ENCODE measurements around the gene ERBIN. TPM values are rescaled to one million over a fixed set of nuclear protein-coding genes. Genes with fewer than 3 reads are reported as not detected.

The ERBIN gene
- polyA plus RNA-seq, 4 donors = 17.5 to 177 (median 40.3) TPM

DNA sequence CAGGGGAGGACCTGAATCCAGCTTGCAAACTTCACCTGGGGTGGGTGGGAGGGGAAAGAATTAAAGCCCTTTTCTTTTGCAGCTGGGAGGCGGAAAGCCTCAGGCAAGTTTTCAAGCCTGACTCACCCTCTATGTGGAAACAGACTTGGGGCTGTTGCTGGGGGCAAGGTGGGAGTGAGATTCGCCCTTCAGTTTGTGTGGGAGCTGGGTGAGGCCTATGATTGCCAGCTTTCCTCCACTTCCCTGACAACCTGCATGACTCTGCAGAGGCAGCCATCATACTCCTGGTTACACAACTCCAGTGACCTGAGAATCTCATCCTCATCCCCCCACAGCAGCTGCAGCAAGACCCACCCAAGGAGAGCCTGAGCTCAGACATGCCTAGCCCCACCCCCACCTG is 174.5 kb downstream of the ERBIN start:
- Histone ChIP-seq H3K4me3 (ENCODE audit: low read depth in 1 of 3, low read length in 3 of 3) (no peak overlapping the region), H3K36me3 (ENCODE audit: control insufficient read depth in 3 of 3, insufficient read depth in 2 of 3, low read depth in 1 of 3, low read length in 3 of 3) (no peaks in the 10 kb centered on the region), H3K4me1 (ENCODE audit: control insufficient read depth in 3 of 3, insufficient read depth in 2 of 3, low read depth in 1 of 3, low read length in 2 of 3) (no peaks in the 10 kb centered on the region), H3K27ac (ENCODE audit: low read depth in 1 of 3, low read length in 2 of 3) (no peak overlapping the region), H3K9me3 (ENCODE audit: control insufficient read depth in 2 of 2, insufficient read depth in 1 of 2, low read depth in 1 of 2, low read length in 1 of 2) (peaks cover 3 to 25% of the 10 kb centered on the region in 2 donors), H3K27me3 (ENCODE audit: control insufficient read depth in 3 of 3, insufficient read depth in 3 of 3, low read length in 3 of 3) (no peaks in the 10 kb centered on the region)
- DNase-seq (no peak), FAIRE-seq (no peak)
- WGBS, 3 donors = 98 to 100% (median 100%) methylated on average over 2 of the region's 2 CpGs

DNA sequence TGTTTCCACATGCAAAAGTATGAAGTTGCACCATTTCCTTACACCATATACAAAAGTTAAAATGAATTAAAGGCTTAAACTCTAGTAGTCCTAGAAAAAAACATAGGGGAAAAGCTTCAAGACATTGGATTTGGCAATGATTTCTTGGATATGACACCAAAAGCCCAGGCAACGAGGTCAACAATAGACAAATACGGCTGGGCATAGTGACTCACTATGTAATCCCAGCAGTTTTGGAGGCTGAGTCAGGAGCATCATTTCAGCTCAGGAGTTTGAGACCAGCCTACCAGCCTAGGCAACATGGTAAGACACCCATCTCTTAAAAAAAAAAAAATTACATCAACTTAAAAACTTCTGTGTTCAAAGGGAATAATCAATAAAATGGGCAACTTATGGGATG is 186.8 kb downstream of the ERBIN start:
- no peak for DNase-seq
- H3K27ac ChIP-seq (ENCODE audit: low read depth in 1 of 3, low read length in 2 of 3) = no peak overlapping the region
- no peaks in the 10 kb centered on the region for H3K36me3 ChIP-seq (ENCODE audit: control insufficient read depth in 3 of 3, insufficient read depth in 2 of 3, low read depth in 1 of 3, low read length in 3 of 3)
- FAIRE-seq = no peak
- H3K4me3 ChIP-seq (ENCODE audit: low read depth in 1 of 3, low read length in 3 of 3) = no peak overlapping the region
- H3K27me3 ChIP-seq (ENCODE audit: control insufficient read depth in 3 of 3, insufficient read depth in 3 of 3, low read length in 3 of 3) = no peaks in the 10 kb centered on the region
- peaks cover 0 to 9% of the 10 kb centered on the region in 2 donors for H3K9me3 ChIP-seq (ENCODE audit: control insufficient read depth in 2 of 2, insufficient read depth in 1 of 2, low read depth in 1 of 2, low read length in 1 of 2)
- no peaks in the 10 kb centered on the region for H3K4me1 ChIP-seq (ENCODE audit: control insufficient read depth in 3 of 3, insufficient read depth in 2 of 3, low read depth in 1 of 3, low read length in 2 of 3)
- WGBS, 3 donors = 83 to 90% (median 88%) methylated on average over 2 of the region's 2 CpGs

DNA sequence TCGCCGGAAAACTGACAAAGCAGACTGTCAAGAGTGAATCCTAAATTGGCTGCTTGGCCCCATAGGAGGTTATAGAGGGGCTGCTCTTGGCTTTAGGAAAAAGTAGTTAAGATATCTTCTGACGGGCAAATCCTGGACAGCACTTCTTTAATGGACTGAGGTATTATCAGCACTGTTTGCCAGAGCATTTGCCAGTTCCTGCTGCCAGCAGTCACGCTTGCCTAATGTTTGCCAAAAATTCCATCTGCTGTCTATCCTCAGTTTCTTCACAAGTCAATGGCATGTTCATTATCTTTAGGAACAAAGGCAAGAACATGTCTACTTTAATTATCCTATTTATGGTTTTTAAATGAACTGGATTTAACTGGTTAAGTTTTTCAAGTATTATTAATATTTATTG is 191.9 kb downstream of the ERBIN start:
- FAIRE-seq (no peak), DNase-seq (no peak)
- Histone ChIP-seq H3K9me3 (ENCODE audit: control insufficient read depth in 2 of 2, insufficient read depth in 1 of 2, low read depth in 1 of 2, low read length in 1 of 2) (peaks cover 0 to 6% of the 10 kb centered on the region in 2 donors), H3K4me3 (ENCODE audit: low read depth in 1 of 3, low read length in 3 of 3) (no peak overlapping the region), H3K36me3 (ENCODE audit: control insufficient read depth in 3 of 3, insufficient read depth in 2 of 3, low read depth in 1 of 3, low read length in 3 of 3) (no peaks in the 10 kb centered on the region), H3K4me1 (ENCODE audit: control insufficient read depth in 3 of 3, insufficient read depth in 2 of 3, low read depth in 1 of 3, low read length in 2 of 3) (no peaks in the 10 kb centered on the region), H3K27ac (ENCODE audit: low read depth in 1 of 3, low read length in 2 of 3) (no peak overlapping the region), H3K27me3 (ENCODE audit: control insufficient read depth in 3 of 3, insufficient read depth in 3 of 3, low read length in 3 of 3) (no peaks in the 10 kb centered on the region)
- 66 to 84% (median 73%) methylated on average over 4 of the region's 4 CpGs for WGBS, 3 donors

DNA sequence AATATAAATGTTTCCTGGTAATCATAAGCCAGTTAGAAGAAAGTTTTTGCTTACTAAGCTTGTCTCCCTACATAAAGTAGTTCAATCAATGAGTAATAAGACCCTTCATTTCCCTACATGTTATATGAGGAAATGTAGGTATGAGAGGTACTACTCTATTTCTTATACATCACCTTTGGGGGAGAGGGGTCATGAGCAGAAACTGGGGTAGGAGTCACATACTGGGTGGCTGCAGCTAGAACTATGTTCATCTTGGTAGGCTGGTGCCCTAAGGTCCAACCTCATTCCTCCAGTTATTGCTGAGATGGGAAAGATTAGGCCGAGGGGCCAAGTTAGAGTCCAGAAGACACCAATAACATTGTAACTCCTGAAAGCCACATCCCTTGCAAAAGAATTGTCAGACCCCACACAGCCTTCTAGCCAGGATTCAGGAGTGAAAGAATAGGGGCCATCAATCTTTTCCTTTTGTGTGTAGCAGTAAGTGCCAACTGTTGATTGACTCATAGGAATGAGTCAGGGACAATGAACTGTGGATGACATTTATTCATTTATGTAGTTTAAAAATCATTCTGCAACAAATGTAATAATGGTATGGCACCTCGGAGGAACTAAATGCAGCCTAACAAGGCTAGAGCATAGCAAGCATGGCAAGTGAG is 196.1 kb downstream of the ERBIN start:
- Histone ChIP-seq H3K27ac (ENCODE audit: low read depth in 1 of 3, low read length in 2 of 3) (no peak overlapping the region), H3K9me3 (ENCODE audit: control insufficient read depth in 2 of 2, insufficient read depth in 1 of 2, low read depth in 1 of 2, low read length in 1 of 2) (peaks cover 0 to 2% of the 10 kb centered on the region in 2 donors), H3K4me1 (ENCODE audit: control insufficient read depth in 3 of 3, insufficient read depth in 2 of 3, low read depth in 1 of 3, low read length in 2 of 3) (no peaks in the 10 kb centered on the region), H3K27me3 (ENCODE audit: control insufficient read depth in 3 of 3, insufficient read depth in 3 of 3, low read length in 3 of 3) (no peaks in the 10 kb centered on the region), H3K36me3 (ENCODE audit: control insufficient read depth in 3 of 3, insufficient read depth in 2 of 3, low read depth in 1 of 3, low read length in 3 of 3) (no peaks in the 10 kb centered on the region), H3K4me3 (ENCODE audit: low read depth in 1 of 3, low read length in 3 of 3) (no peak overlapping the region)
- FAIRE-seq = no peak
- 83 to 88% (median 85%) methylated on average over 2 of the region's 2 CpGs for WGBS, 3 donors
- no peak for DNase-seq

DNA sequence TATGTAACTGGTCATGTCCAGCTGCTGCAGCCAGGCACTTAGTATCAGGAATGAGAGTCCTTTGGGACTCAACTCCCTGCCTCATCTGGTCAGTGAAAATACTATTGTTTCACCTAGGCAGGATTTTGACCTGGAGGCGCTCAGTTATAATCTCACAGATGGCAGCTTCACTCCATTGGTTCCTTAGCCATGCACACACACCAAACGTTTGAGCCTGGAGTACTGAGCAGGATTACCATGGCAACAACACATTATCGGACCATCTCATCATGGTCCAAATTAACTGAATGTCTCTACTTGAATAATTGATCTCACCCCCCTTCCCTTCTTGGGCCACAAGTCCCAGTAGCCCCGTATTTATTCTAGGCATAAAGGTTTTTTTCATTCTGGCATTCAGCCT is 202.8 kb downstream of the ERBIN start:
- DNase-seq = no peak
- Histone ChIP-seq H3K4me1 (ENCODE audit: control insufficient read depth in 3 of 3, insufficient read depth in 2 of 3, low read depth in 1 of 3, low read length in 2 of 3) (no peaks in the 10 kb centered on the region), H3K27ac (ENCODE audit: low read depth in 1 of 3, low read length in 2 of 3) (no peak overlapping the region), H3K9me3 (ENCODE audit: control insufficient read depth in 2 of 2, insufficient read depth in 1 of 2, low read depth in 1 of 2, low read length in 1 of 2) (peaks cover 0 to 2% of the 10 kb centered on the region in 2 donors), H3K4me3 (ENCODE audit: low read depth in 1 of 3, low read length in 3 of 3) (no peak overlapping the region), H3K36me3 (ENCODE audit: control insufficient read depth in 3 of 3, insufficient read depth in 2 of 3, low read depth in 1 of 3, low read length in 3 of 3) (no peaks in the 10 kb centered on the region), H3K27me3 (ENCODE audit: control insufficient read depth in 3 of 3, insufficient read depth in 3 of 3, low read length in 3 of 3) (no peaks in the 10 kb centered on the region)
- 71 to 80% (median 74%) methylated on average over 4 of the region's 4 CpGs for WGBS, 3 donors
- FAIRE-seq = no peak

DNA sequence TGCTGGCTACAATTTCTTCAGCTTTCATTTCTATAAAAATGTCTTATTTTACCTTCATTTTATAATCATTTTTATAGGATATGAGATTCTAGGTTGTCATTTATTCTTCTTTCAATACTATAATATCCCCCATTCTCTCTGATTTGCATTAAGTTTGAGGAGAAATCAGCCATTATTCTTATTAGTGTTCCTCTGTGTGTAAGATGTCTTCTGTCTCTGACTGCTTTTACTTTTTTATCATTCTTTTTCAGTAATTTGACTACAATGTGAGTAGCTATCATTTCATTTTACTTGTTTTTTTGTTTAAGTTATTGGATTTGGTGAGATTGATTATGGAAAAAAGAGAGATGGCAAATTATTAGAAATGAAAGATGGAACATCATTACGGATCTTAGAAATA is 204.1 kb downstream of the ERBIN start:
- no peak for FAIRE-seq
- Histone ChIP-seq H3K4me1 (ENCODE audit: control insufficient read depth in 3 of 3, insufficient read depth in 2 of 3, low read depth in 1 of 3, low read length in 2 of 3) (no peaks in the 10 kb centered on the region), H3K4me3 (ENCODE audit: low read depth in 1 of 3, low read length in 3 of 3) (no peak overlapping the region), H3K27me3 (ENCODE audit: control insufficient read depth in 3 of 3, insufficient read depth in 3 of 3, low read length in 3 of 3) (no peaks in the 10 kb centered on the region), H3K27ac (ENCODE audit: low read depth in 1 of 3, low read length in 2 of 3) (no peak overlapping the region), H3K36me3 (ENCODE audit: control insufficient read depth in 3 of 3, insufficient read depth in 2 of 3, low read depth in 1 of 3, low read length in 3 of 3) (no peaks in the 10 kb centered on the region), H3K9me3 (ENCODE audit: control insufficient read depth in 2 of 2, insufficient read depth in 1 of 2, low read depth in 1 of 2, low read length in 1 of 2) (peaks cover 0 to 2% of the 10 kb centered on the region in 2 donors)
- 92 to 95% (median 94%) methylated on average over 1 of the region's 1 CpG for WGBS, 3 donors
- DNase-seq = no peak

Other genes with a start within 250 kb of the ERBIN start
- 1 to 10 TPM in 2 of 4 donors, under 1 TPM in 1, not detected in 1; 0.81 to 2.2 (median 2.1) TPM for gene SGTB, start 204.5 kb upstream of the ERBIN start, polyA plus RNA-seq
- gene NLN, start 204.4 kb upstream of the ERBIN start, polyA plus RNA-seq = 10 to 100 TPM in 2 of 4 donors, 1 to 10 TPM in 2; 2.2 to 11.7 (median 7.6) TPM
- gene SREK1, start 217.7 kb downstream of the ERBIN start, polyA plus RNA-seq = 100 to 1,000 TPM in 1 of 4 donors, 10 to 100 TPM in 3; 18.1 to 121 (median 25.1) TPM

Data from small intestine (tissue), 7 donors.